H1 (cell line): Measurements from ENCODE around the gene TMEM121B. TPM values are rescaled to one million over a fixed set of nuclear protein-coding genes. Genes with fewer than 3 reads are reported as not detected.

Experiments
- CTCF ChIA-PET: fragments of 300-600 bp; sonication (Branson Sonifier 250); formaldehyde crosslinking; loops from one replicate; lab custom pipeline; 2021; ENCODE audit not compliant: partially characterized antibody; lab: Charles Lee
- POLR2A ChIA-PET: fragments of 300-600 bp; sonication (Branson Sonifier 250); formaldehyde crosslinking; loops from one replicate; lab custom pipeline; 2021; ENCODE audit warnings: inconsistent platforms; ENCODE audit not compliant: partially characterized antibody; lab: Charles Lee
- DNase-seq, 2 experiments: peaks; one replicate each; pipeline versions ENCODE4 v3.0.0 to v3.0.0-alpha.2; 2010 to 2022; ENCODE audit warnings: low spot score in 2 of 2, low read depth in 1 of 2, mixed read lengths in 1 of 2
- FAIRE-seq: peaks from 2 replicates; lab custom pipeline; 2011; peaks lifted over from hg19 to GRCh38; lab: Jason Lieb, UNC
- H2AFZ ChIP-seq: 2 replicates; pipeline ENCODE4 v1.8.1; 2012; ENCODE audit warnings: low read length, inconsistent platforms
- H2AK5ac ChIP-seq: 2 replicates; pipeline ENCODE4 v1.6.1; 2013; ENCODE audit warnings: low read depth, low read length
- H2BK120ac ChIP-seq: replicated peaks from 2 replicates; pipeline ENCODE3; 2013; ENCODE audit warnings: low read depth, low read length, inconsistent platforms
- H2BK12ac ChIP-seq: 2 replicates; pipeline ENCODE4 v1.6.1; 2013; ENCODE audit warnings: low read depth, low read length
- H2BK15ac ChIP-seq: 2 replicates; pipeline ENCODE4 v1.6.1; 2013; ENCODE audit warnings: low read length
- H2BK20ac ChIP-seq: 2 replicates; pipeline ENCODE4 v1.6.1; 2013; ENCODE audit warnings: low read length
- H2BK5ac ChIP-seq: 2 replicates; pipeline ENCODE4 v1.6.1; 2013; ENCODE audit warnings: low read depth, low read length
- H3K14ac ChIP-seq: 2 replicates; pipeline ENCODE4 v1.6.1; 2013; ENCODE audit warnings: inconsistent platforms; ENCODE audit not compliant: insufficient read length
- H3K18ac ChIP-seq: 2 replicates; pipeline ENCODE4 v1.6.1; 2013; ENCODE audit warnings: low read length; ENCODE audit errors: extremely low read depth
- H3K23ac ChIP-seq: 2 replicates; pipeline ENCODE4 v1.6.1; 2013; ENCODE audit warnings: inconsistent platforms; ENCODE audit not compliant: insufficient read length
- H3K23me2 ChIP-seq: 2 replicates; pipeline ENCODE4 v1.6.1; 2013; ENCODE audit warnings: low read depth, low read length
- H3K27ac ChIP-seq: 2 replicates; pipeline ENCODE4 v1.6.1; 2011; ENCODE audit warnings: low read depth, low read length, inconsistent platforms
- H3K27me3 ChIP-seq, 4 experiments: replicated peaks in 1 of 4; 1 replicate in 1 of 4; 2 replicates in 3 of 4; pipeline versions ENCODE4 v1.6.1 to v1.8.1; 2011 to 2013; ENCODE audit warnings: low read length in 3 of 4, mild to moderate bottlenecking in 3 of 4, inconsistent platforms in 2 of 4, mixed read lengths in 2 of 4, moderate library complexity in 1 of 4; ENCODE audit not compliant: control insufficient read depth in 3 of 4, insufficient read depth in 3 of 4; ENCODE audit errors: extremely low read depth in 1 of 4
- H3K36me3 ChIP-seq, 4 experiments: 2 replicates each; pipeline versions ENCODE4 v1.6.1 to v1.8.1; 2011 to 2013; ENCODE audit warnings: mild to moderate bottlenecking in 4 of 4, low read length in 3 of 4, moderate library complexity in 2 of 4, control low read depth in 1 of 4, inconsistent platforms in 1 of 4; ENCODE audit not compliant: insufficient read depth in 4 of 4, control insufficient read depth in 2 of 4
- H3K4ac ChIP-seq: replicated peaks from 2 replicates; pipeline ENCODE3; 2013; ENCODE audit warnings: low read length, low read depth, mixed read lengths, inconsistent platforms; ENCODE audit not compliant: insufficient read length
- H3K4me1 ChIP-seq, 4 experiments: replicated peaks in 1 of 4; 1 replicate in 1 of 4; 2 replicates in 3 of 4; pipeline versions ENCODE4 v1.6.1 to v1.8.1; 2011 to 2013; ENCODE audit warnings: low read length in 3 of 4, inconsistent platforms in 2 of 4, mixed read lengths in 1 of 4; ENCODE audit not compliant: insufficient read depth in 4 of 4, control insufficient read depth in 3 of 4
- H3K4me2 ChIP-seq, 2 experiments: 2 replicates each; pipeline versions ENCODE4 v1.6.1 to v1.8.1; 2011 to 2013; ENCODE audit warnings: low read depth in 2 of 2, low read length in 2 of 2, control low read depth in 1 of 2, inconsistent platforms in 1 of 2, mild to moderate bottlenecking in 1 of 2; ENCODE audit not compliant: insufficient read depth in 1 of 2
- H3K4me3 ChIP-seq, 4 experiments: fragments of 200-600, 300-600 bp in 1 of 4; sonication (generic), shearing (Covaris generic), sonication (Bioruptor Twin) in 1 of 4; 2 replicates each; pipeline versions ENCODE4 v1.5.1 to v1.8.1; 2011 to 2016; ENCODE audit warnings: low read length in 4 of 4, low read depth in 3 of 4, control low read depth in 2 of 4, inconsistent platforms in 2 of 4, mild to moderate bottlenecking in 2 of 4, mixed read lengths in 1 of 4, moderate library complexity in 1 of 4; ENCODE audit not compliant: insufficient read depth in 2 of 4; ENCODE audit errors: extremely low read depth in 1 of 4
- H3K56ac ChIP-seq: replicated peaks from 2 replicates; pipeline ENCODE3; 2013; ENCODE audit warnings: low read depth, mild to moderate bottlenecking, mixed read lengths, low read length, inconsistent platforms; ENCODE audit not compliant: insufficient read length
- H3K79me1 ChIP-seq: 2 replicates; pipeline ENCODE4 v1.6.1; 2013; ENCODE audit warnings: low read depth, low read length, control low read depth
- H3K79me2 ChIP-seq, 2 experiments: 2 replicates each; pipeline versions ENCODE4 v1.6.1 to v1.8.1; 2012 to 2013; ENCODE audit warnings: low read length in 2 of 2, mild to moderate bottlenecking in 2 of 2, inconsistent platforms in 1 of 2; ENCODE audit not compliant: insufficient read depth in 2 of 2, control insufficient read depth in 1 of 2
- H3K9ac ChIP-seq, 4 experiments: replicated peaks in 1 of 4; 1 replicate in 1 of 4; 2 replicates in 3 of 4; pipeline versions ENCODE4 v1.6.1 to v1.8.1; 2011 to 2013; ENCODE audit warnings: low read depth in 3 of 4, low read length in 3 of 4, control low read depth in 2 of 4, mild to moderate bottlenecking in 2 of 4, moderate library complexity in 2 of 4, inconsistent platforms in 1 of 4; ENCODE audit errors: extremely low read depth in 1 of 4
- H3K9me3 ChIP-seq, 2 experiments: 2 replicates each; pipeline versions ENCODE4 v1.6.1 to v1.8.1; 2012 to 2013; ENCODE audit warnings: mild to moderate bottlenecking in 2 of 2, moderate library complexity in 2 of 2, control low read depth in 1 of 2, inconsistent platforms in 1 of 2, low read depth in 1 of 2, low read length in 1 of 2, mixed read lengths in 1 of 2; ENCODE audit not compliant: insufficient read depth in 2 of 2
- H4K20me1 ChIP-seq, 2 experiments: replicated peaks in 1 of 2; 2 replicates each; pipeline versions ENCODE3 to v1.8.1; 2011 to 2013; ENCODE audit warnings: inconsistent platforms in 2 of 2, low read length in 2 of 2, mild to moderate bottlenecking in 1 of 2; ENCODE audit not compliant: insufficient read depth in 2 of 2, control insufficient read depth in 1 of 2
- H4K5ac ChIP-seq: 2 replicates; pipeline ENCODE4 v1.6.1; 2013; ENCODE audit warnings: low read length, low read depth, mixed read lengths, inconsistent platforms; ENCODE audit not compliant: insufficient read length
- H4K8ac ChIP-seq: 2 replicates; pipeline ENCODE4 v1.8.0; 2013; ENCODE audit warnings: mild to moderate bottlenecking, moderate library complexity, low read length, inconsistent platforms; ENCODE audit not compliant: insufficient read depth; ENCODE audit errors: extremely low read depth
- H4K91ac ChIP-seq: replicated peaks from 2 replicates; pipeline ENCODE3; 2013; ENCODE audit warnings: low read length, mixed read lengths, inconsistent platforms; ENCODE audit not compliant: insufficient read length
- BACH1 ChIP-seq: IDR thresholded peaks from 2 replicates; pipeline ENCODE4 v1.6.1; 2012; ENCODE audit warnings: low read length, improper control_type of control experiment
- BCL11A ChIP-seq, 2 experiments: IDR thresholded peaks; one replicate each; pipeline ENCODE4 v1.6.1; 2011; ENCODE audit warnings: low read depth in 2 of 2, low read length in 2 of 2, mild to moderate bottlenecking in 2 of 2
- FOSL1 ChIP-seq: IDR thresholded peaks from 2 replicates; pipeline ENCODE4 v1.6.1; 2011; ENCODE audit warnings: mild to moderate bottlenecking, low read depth, low read length, moderate library complexity; ENCODE audit not compliant: insufficient read depth
- HDAC2 ChIP-seq, 2 experiments: fragments of 300-600 bp in 1 of 2; sonication (generic) in 1 of 2; IDR thresholded peaks; 2 replicates each; pipeline ENCODE4 v1.6.1; 2011 to 2012; ENCODE audit warnings: low read depth in 2 of 2, low read length in 2 of 2, mild to moderate bottlenecking in 2 of 2, moderate library complexity in 2 of 2, borderline replicate concordance in 1 of 2, inconsistent platforms in 1 of 2
- POLR2AphosphoS5 ChIP-seq: IDR thresholded peaks from 2 replicates; pipeline ENCODE4 v1.6.1; 2011; ENCODE audit warnings: low read depth, low read length
- RBBP5 ChIP-seq: IDR thresholded peaks from 2 replicates; pipeline ENCODE4 v1.7.1; 2012; ENCODE audit warnings: low read depth, mild to moderate bottlenecking, inconsistent platforms, low read length, moderate library complexity, borderline replicate concordance
- WGBS, 2 experiments: shearing (Covaris generic) in 1 of 2; methylation state at CpG; one replicate each; pipeline versions ENCODE4 v1.1.6 to v1.1.7; 2013 to 2015; ENCODE audit warnings: low lambda C conversion rate in 2 of 2, mixed read lengths in 2 of 2, inconsistent platforms in 1 of 2, low coverage in 1 of 2, missing lambda C conversion rate in 1 of 2; ENCODE audit not compliant: insufficient replicate concordance in 2 of 2, insufficient coverage in 1 of 2, insufficient read length in 1 of 2; ENCODE audit errors: extremely low coverage in 1 of 2, missing lambda C conversion rate in 1 of 2; 5-methylcytosine and 5-hydroxymethylcytosine counted together
- polyA plus RNA-seq, 7 experiments: library from polyadenylated mRNA; depleted of rRNA in 3 of 7; stranded (reverse) in 5 of 7; unstranded in 2 of 7; fragments of >200 nt in 5 of 7; fragments of 200-250 nt in 2 of 7; gene quantifications; 1 replicate in 5 of 7; 2 replicates in 1 of 7; 4 replicates in 1 of 7; pipeline versions ENCODE4 v1.2.1 to v1.2.3, GENCODE V29; 2011 to 2013; ENCODE audit warnings: missing spikeins in 2 of 7, mixed read lengths in 2 of 7
- total RNA-seq: library from RNA; stranded (reverse); fragmentation: NEBNext Ultra II Directional; extraction: Animal tissue kit (Norgen Biotek cat#: 25700); gene quantifications from 2 replicates; pipeline ENCODE4 v1.2.1, GENCODE V29; 2021
- TF ChIP-seq, protein P1 (sequence below): IDR thresholded peaks from 2 replicates; pipeline ENCODE4 v1.6.1; 2012; ENCODE audit warnings: inconsistent platforms

TMEM121B gene
- total and polyA plus RNA-seq, 2 of the 8 experiments (the other 6 are each of a cell fraction or from before 2014, with no cell fraction given): 4.3 to 6.9 TPM

DNA sequence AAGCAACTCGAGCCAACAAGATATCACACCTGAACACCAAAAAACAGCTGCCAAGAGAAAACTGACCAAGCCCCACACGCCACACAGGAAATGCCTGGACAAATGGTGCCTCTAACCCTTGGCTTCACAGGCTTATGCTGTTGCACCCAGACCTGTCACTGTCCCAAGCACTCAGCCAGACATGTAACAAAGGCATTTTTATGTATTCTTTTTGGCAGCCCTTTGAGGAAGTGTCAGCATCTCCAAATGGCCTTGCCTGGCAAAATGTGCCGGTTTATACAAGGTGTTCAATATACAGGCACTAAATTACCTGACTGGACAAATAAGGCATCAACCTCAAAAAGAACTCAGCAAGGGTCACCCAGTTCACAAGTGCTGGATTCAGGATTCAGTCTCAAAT is 31.8 kb upstream of the TMEM121B start:
- H3K14ac ChIP-seq: no peak overlapping the region
- FAIRE-seq: no peak
- no peak overlapping the region for H2BK5ac ChIP-seq
- H4K8ac ChIP-seq: no peak overlapping the region
- peaks cover 20% of the 10 kb centered on the region for H3K79me1 ChIP-seq
- H3K23me2 ChIP-seq: peaks cover 1% of the 10 kb centered on the region; the same call in 1 of the 2 replicates
- no peak overlapping the region for H2BK15ac ChIP-seq
- H3K18ac ChIP-seq: no peak overlapping the region
- no peak overlapping the region for H3K4me2 ChIP-seq
- TF ChIP-seq RBBP5: no peak
- TF ChIP-seq POLR2AphosphoS5: no peak
- TF ChIP-seq FOSL1: no peak
- TF ChIP-seq HDAC2 (IDR thresholded peaks at IDR 0.05; ENCODE audit: borderline replicate concordance in 1 of 2, low read depth in 2 of 2, low read length in 2 of 2): no peak
- TF ChIP-seq BACH1: no peak
- TF ChIP-seq BCL11A (IDR thresholded peaks at IDR 0.05; ENCODE audit: low read depth in 2 of 2, low read length in 2 of 2): no peak
- TF ChIP-seq, protein P1, sequence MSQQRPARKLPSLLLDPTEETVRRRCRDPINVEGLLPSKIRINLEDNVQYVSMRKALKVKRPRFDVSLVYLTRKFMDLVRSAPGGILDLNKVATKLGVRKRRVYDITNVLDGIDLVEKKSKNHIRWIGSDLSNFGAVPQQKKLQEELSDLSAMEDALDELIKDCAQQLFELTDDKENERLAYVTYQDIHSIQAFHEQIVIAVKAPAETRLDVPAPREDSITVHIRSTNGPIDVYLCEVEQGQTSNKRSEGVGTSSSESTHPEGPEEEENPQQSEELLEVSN: no peak
- H2AK5ac ChIP-seq: no peak overlapping the region
- H3K23ac ChIP-seq: no peak overlapping the region
- H3K9me3 ChIP-seq: no peaks in the 10 kb centered on the region
- H4K5ac ChIP-seq: no peak overlapping the region
- no peak overlapping the region for H2BK12ac ChIP-seq
- H3K56ac ChIP-seq: no peak overlapping the region
- H3K36me3 ChIP-seq: no peaks in the 10 kb centered on the region
- H3K27ac ChIP-seq: no peak overlapping the region
- no peak overlapping the region for H3K4me3 ChIP-seq
- no peaks in the 10 kb centered on the region for H3K27me3 ChIP-seq
- H4K91ac ChIP-seq: no peak overlapping the region
- DNase-seq: no peak
- no peak overlapping the region for H3K4ac ChIP-seq
- ChIA-PET CTCF (interaction anchor here (0.9 to 1.4 kb wide), 2 partner anchors 12 to 19 kb away, joined by 3 read pairs; no protein-coding TSS in a partner anchor), POLR2A (interaction anchor here (1.2 kb wide), 2 partner anchors 10 to 47 kb away, joined by 3 read pairs; no protein-coding TSS in a partner anchor)
- no peak overlapping the region for H3K9ac ChIP-seq
- H3K4me1 ChIP-seq: peaks cover 0 to 4% (median 2%) of the 10 kb centered on the region in 4 experiments; a peak in 4 of 7 replicates
- H2BK20ac ChIP-seq: no peak overlapping the region
- no peak overlapping the region for H2AFZ ChIP-seq
- 93% methylated on average over 3 of the region's 3 CpGs; no CpG with 5 or more reads in 1 of the 2 experiments for WGBS, 2 experiments
- peaks cover 2 to 13% of the 10 kb centered on the region in 2 experiments for H4K20me1 ChIP-seq
- no peak overlapping the region for H2BK120ac ChIP-seq
- H3K79me2 ChIP-seq: peaks cover 32 to 95% of the 10 kb centered on the region in 2 experiments
